Measurements from ENCODE around the gene TBC1D4. TPM values are rescaled to one million over a fixed set of nuclear protein-coding genes. Genes with fewer than 3 reads are reported as not detected.

The TBC1D4 gene
- total and polyA plus RNA-seq, 2 donors from 2014 or later = 14.7 to 51.8 TPM

- intact Hi-C loops (cut with DNase I) = loop anchor here (10.0 kb wide), 1 partner anchor 109 kb away; the partner anchor contains the start of gene TBC1D4
- H3K4me3 ChIP-seq (ENCODE audit: low read length in 3 of 3) = no peak overlapping the region
Measured at GRCh38 chr13:75375329-75375728, 106.6 kb downstream of the TBC1D4 start.

GRCh38 chr13:75373988-75374387, 108.0 kb downstream of the TBC1D4 start:
- no peaks in the 10 kb centered on the region for H3K27me3 ChIP-seq (ENCODE audit: control insufficient read depth, insufficient read depth, low read length)
- intact Hi-C loops (cut with DNase I) = loop anchor here (10.0 kb wide), 1 partner anchor 111 kb away; the partner anchor contains the start of gene TBC1D4
- no peaks in the 10 kb centered on the region for H3K36me3 ChIP-seq (ENCODE audit: control insufficient read depth in 2 of 3, insufficient read depth in 3 of 3, low read length in 3 of 3)
- H3K9me3 ChIP-seq (ENCODE audit: control insufficient read depth in 2 of 3, insufficient read depth in 1 of 3, low read length in 3 of 3) = no peaks in the 10 kb centered on the region
- TF ChIP-seq CTCF (IDR thresholded peaks at IDR 0.05; ENCODE audit: borderline replicate concordance, extremely low read depth, insufficient read depth) = no peak
- no peak overlapping the region for H3K9ac ChIP-seq (ENCODE audit: low read length in 3 of 3)
- no peak overlapping the region for H3K27ac ChIP-seq (ENCODE audit: low read depth in 2 of 2, low read length in 2 of 2)
- FAIRE-seq (no peak), DNase-seq (no peak)
- no peak overlapping the region for H3K4me3 ChIP-seq (ENCODE audit: low read length in 3 of 3)
- H3K4me1 ChIP-seq (ENCODE audit: control insufficient read depth in 2 of 3, insufficient read depth in 2 of 3, low read depth in 1 of 3, low read length in 3 of 3) = peaks cover 0 to 20% (median 4%) of the 10 kb centered on the region in 3 donors

More at GRCh38 chr13:75375329-75375728, 106.6 kb downstream of the TBC1D4 start:
- TF ChIP-seq CTCF (IDR thresholded peaks at IDR 0.05; ENCODE audit: borderline replicate concordance, extremely low read depth, insufficient read depth) = no peak
- no peak for DNase-seq
- FAIRE-seq = no peak
- Histone ChIP-seq H3K4me1 (ENCODE audit: control insufficient read depth in 2 of 3, insufficient read depth in 2 of 3, low read depth in 1 of 3, low read length in 3 of 3) (peaks cover 0 to 15% (median 0%) of the 10 kb centered on the region in 3 donors), H3K36me3 (ENCODE audit: control insufficient read depth in 2 of 3, insufficient read depth in 3 of 3, low read length in 3 of 3) (no peaks in the 10 kb centered on the region), H3K9me3 (ENCODE audit: control insufficient read depth in 2 of 3, insufficient read depth in 1 of 3, low read length in 3 of 3) (no peaks in the 10 kb centered on the region), H3K9ac (ENCODE audit: low read length in 3 of 3) (no peak overlapping the region), H3K27me3 (ENCODE audit: control insufficient read depth, insufficient read depth, low read length) (no peaks in the 10 kb centered on the region), H3K27ac (ENCODE audit: low read depth in 2 of 2, low read length in 2 of 2) (no peak overlapping the region)

- DNase-seq = peak in 1 of 5 donors; percentile 59
- Histone ChIP-seq H3K9me3 (ENCODE audit: control insufficient read depth in 2 of 3, insufficient read depth in 1 of 3, low read length in 3 of 3) (no peaks in the 10 kb centered on the region), H3K27me3 (ENCODE audit: control insufficient read depth, insufficient read depth, low read length) (no peaks in the 10 kb centered on the region), H3K9ac (ENCODE audit: low read length in 3 of 3) (peak overlapping the region in 1 of 3 donors; percentile 12), H3K36me3 (ENCODE audit: control insufficient read depth in 2 of 3, insufficient read depth in 3 of 3, low read length in 3 of 3) (no peaks in the 10 kb centered on the region), H3K4me3 (ENCODE audit: low read length in 3 of 3) (no peak overlapping the region), H3K27ac (ENCODE audit: low read depth in 2 of 2, low read length in 2 of 2) (no peak overlapping the region), H3K4me1 (ENCODE audit: control insufficient read depth in 2 of 3, insufficient read depth in 2 of 3, low read depth in 1 of 3, low read length in 3 of 3) (peaks cover 0 to 20% (median 4%) of the 10 kb centered on the region in 3 donors)
- intact Hi-C loops (cut with DNase I) = loop anchor here (10.0 kb wide), 1 partner anchor 112 kb away; the partner anchor contains the start of gene TBC1D4
- no peak for TF ChIP-seq CTCF (IDR thresholded peaks at IDR 0.05; ENCODE audit: borderline replicate concordance, extremely low read depth, insufficient read depth)
- no peak for FAIRE-seq
Measured at GRCh38 chr13:75372923-75373841, 108.8 kb downstream of the TBC1D4 start.
